GM19455 (cell line): Measurements from ENCODE around the gene COX19.

Experiments
- ATAC-seq: cut with Tn5 transposase; IDR thresholded peaks from one replicate; pipeline ENCODE4 v1.9.1; 2021; ENCODE audit not compliant: unreplicated experiment

COX19 gene

GRCh38 chr7:992709-993607 is 17.6 kb upstream of the COX19 start:
- peak; percentile 82 for ATAC-seq

DNA sequence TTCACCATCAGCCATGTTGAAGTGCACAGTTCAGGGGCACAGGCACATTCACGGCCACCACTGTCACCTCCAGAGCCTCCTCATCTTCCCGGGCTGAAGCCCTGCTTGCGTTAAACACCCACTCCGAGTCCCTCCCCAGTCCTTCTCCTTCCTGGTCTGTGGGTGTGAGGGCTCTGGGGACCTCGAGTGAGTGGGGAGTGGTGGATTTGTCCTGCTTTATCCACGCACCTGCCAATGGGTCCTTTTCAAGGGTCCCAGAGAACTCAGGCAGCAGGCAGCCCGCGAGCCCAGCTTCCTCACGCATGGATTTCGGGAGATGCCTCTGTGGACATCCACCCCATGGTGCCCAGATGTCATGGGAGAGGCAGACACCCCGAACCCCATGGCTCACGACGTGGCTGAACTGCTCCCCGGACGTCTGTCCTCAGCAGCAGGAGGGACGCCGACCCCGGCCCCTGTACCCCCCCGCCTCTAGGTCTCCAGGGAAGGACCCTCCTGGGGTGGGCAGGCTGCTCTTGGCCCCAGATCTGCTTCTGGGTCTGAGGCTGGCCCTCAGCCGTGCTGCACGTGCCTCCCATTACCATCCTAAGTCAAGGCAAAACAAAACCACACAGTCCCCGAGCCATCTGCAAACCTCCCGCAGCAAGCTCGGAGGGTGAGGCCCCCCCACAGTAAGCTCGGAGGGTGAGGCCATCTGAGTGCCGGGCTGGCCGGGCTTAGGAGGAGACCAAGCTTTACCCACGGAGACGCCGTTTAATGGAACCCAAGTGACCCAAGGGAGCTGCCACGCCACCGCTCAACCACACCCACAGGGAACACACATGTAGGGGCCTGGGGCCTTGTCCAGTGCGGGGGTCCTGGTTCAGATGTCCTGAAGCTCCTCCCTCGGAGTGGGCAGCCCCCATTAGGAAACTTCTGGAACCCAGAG is 16.6 kb upstream of the COX19 start:
- ATAC-seq = no peak

DNA sequence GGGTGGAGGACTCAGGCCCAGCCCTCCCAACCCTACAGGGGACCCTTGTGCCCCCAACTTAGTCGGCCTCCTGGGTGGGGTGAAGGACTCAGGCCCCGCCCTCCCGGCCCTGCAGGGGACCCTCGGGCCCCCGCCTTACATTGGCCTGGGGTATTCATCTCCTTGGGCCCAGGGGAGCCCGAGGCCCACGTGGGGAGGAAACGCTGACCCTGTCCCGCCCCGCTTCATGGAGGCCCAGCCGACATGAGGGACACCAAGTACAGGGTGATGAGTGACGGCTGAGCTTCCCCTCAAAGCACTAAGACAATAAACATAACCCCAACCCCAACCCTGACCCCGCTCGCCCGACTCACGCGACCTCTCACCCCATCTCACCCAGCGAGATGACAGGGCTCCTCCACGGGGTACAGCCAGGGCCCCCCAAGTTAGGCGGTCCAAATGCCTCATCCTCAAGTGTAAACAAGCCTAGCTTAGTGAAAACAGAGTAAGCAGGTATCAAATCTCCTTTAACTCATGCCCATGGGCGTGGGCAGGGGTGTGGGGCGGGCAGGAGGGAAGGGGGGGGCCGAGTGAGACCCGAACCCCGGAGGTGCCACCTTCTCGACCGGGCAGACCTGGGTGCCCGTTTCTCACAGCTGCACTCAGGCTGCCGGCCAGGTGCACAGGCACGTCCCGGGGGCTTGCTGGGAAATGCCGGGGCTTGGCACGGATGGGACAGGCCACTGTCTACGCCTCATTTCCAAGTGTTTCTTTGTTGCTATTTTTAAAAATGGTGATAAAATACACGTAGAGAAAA is 15.8 kb upstream of the COX19 start:
- ATAC-seq = no peak

DNA sequence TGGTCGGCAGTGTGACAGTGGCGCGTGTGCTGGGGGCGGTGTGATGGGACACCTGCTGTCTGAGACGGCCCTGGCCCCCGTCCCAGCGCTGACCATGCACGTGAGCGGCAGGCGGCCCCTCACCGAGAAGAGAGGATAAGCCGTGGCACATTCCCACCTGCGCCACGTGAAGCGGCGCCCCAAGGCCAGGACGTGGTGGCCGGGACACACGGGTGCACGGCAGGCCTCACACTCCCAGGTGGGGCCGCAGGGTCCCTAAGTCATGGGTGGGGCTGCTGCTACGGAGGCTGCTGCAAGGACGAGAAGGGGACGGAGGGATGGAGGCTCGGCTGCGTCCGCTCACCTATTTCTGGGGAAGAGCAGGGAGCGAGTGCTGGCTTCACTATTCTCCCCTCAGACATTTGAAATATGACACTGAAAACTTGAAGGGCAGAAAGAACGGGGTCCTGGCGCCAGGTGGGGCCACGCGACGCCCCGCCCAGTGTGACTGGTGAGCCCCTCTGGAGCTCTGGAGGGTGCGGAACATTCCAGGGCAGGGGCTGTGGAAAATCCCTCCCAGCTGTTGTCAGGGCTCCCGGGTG is 15.1 kb upstream of the COX19 start:
- no peak for ATAC-seq

GRCh38 chr7:988963-989529 is 13.7 kb upstream of the COX19 start:
- ATAC-seq = no peak

DNA sequence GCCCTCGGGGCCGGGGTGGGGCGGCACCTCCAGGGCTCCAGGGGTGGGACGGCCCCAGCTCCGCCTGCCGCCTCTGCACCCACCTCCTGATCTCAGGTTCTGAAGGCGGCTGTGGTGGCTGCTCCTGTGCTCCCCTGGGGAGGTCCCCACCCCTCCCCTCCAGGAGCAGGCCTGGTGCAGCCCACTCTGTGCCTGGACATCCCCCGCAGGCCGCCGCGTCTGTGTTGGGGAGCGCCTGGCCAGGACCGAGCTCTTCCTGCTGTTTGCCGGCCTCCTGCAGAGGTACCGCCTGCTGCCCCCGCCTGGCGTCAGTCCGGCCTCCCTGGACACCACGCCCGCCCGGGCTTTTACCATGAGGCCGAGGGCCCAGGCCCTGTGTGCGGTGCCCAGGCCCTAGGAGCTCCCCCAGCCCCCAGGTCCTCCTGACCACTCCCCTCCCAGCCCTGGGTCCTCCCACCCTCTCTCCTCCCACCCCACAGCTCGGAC is 13.1 kb upstream of the COX19 start:
- ATAC-seq = no peak

GRCh38 chr7:987909-988308 is 12.6 kb upstream of the COX19 start:
- ATAC-seq = no peak

GRCh38 chr7:986766-987751 is 11.7 kb upstream of the COX19 start:
- ATAC-seq = no peak

GRCh38 chr7:985915-986741 is 10.8 kb upstream of the COX19 start:
- no peak for ATAC-seq

- ATAC-seq = no peak
Observed at GRCh38 chr7:985127-985416, 9.7 kb upstream of the COX19 start.

DNA sequence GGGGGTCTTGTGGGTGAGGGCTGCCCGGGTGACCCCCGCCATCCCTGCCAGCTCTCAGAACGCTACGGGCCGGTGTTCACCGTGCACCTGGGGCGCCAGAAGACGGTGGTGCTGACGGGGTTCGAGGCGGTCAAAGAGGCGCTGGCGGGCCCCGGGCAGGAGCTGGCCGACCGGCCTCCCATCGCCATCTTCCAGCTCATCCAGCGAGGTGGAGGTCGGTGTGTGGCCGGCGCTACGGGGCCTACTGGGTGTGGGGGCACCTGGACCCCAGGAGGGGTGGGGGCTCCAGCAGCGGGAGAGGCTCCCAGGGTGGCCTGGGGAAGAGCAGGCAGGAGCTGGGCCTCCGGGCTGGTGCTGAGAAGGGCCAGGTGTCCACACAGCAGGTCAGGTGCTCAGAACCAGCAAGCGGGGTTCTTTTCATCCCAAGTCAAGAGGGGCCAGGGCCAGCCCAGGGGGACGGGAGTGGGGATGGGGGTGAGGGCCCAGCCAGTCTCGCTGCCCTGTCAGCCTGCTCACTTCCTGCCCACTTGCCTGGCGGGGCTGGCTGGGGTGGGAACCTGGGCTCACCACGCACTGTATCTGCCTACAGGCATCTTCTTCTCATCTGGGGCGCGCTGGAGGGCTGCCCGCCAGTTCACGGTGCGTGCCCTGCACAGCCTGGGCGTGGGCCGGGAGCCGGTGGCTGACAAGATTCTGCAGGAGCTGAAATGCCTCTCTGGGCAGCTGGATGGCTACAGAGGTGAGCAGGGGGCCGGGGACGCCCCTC is 9.2 kb upstream of the COX19 start:
- no peak for ATAC-seq

GRCh38 chr7:983616-984071 is 8.3 kb upstream of the COX19 start:
- ATAC-seq = no peak

GRCh38 chr7:983004-983615 is 7.8 kb upstream of the COX19 start, which contains the start of gene CYP2W1:
Gene CYP2W1 (plus strand): TSS chr7:983181. CDS start chr7:983212, 31 bp downstream.
- no peak for ATAC-seq

GRCh38 chr7:982511-983003 is 7.2 kb upstream of the COX19 start:
- ATAC-seq = no peak

- ATAC-seq = no peak
Observed at GRCh38 chr7:981793-982510, 6.6 kb upstream of the COX19 start.

DNA sequence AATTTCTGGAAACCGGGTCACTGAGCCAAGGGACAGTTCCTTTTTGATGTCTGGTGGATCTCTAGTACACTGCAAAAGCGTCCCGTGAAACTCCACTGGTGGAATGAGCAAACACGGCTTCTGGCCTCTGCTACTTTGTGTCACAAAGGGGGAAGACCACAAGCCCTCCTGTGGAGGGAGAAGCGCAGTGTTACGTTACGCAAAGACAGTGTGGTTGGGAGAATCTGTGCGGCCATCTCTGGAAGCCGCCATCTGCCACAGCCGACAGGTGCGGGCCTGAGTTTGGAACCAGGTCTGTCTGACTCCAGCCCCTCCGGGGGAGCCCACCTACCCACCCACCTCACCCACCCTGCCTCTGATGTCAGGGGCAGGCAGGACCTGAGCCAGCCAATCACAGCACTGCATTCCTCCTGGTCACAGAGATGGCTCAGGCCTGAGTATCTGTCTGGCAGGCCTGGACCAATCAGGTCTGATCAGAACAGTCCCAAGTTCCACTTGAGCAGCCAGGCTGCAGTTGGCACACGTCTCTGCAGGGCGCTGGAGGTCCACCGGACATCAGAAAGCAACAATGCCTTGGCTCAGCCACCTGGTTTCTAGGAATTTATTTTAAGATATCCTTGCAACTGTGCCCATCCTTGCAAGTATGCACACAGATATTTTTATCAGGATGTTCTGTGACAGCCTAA is 4.7 kb upstream of the COX19 start:
- ATAC-seq = no peak
